Brain microvascular endothelial cell (primary cell): ENCODE results near the gene QRICH2.

Source experiments
- DNase-seq: peaks from one replicate; pipeline ENCODE4 v3.0.0-alpha.2; 2020
- H3K27ac ChIP-seq: fragments of 250-450 bp; sonication (Bioruptor Pico); 2 replicates; pipeline ENCODE4 v1.5.1; 2020; ENCODE audit warnings: mild to moderate bottlenecking, moderate library complexity
- H3K27me3 ChIP-seq: fragments of 250-450 bp; sonication (Bioruptor Pico); replicated peaks from 2 replicates; pipeline ENCODE4 v1.5.1; 2020; ENCODE audit warnings: mild to moderate bottlenecking
- H3K36me3 ChIP-seq: fragments of 250-450 bp; sonication (Bioruptor Pico); replicated peaks from 2 replicates; pipeline ENCODE4 v1.5.1; 2020; ENCODE audit warnings: mild to moderate bottlenecking
- H3K4me3 ChIP-seq: 2 replicates; pipeline ENCODE4 v1.5.1; 2011; ENCODE audit warnings: low read depth, mild to moderate bottlenecking, control low read depth, low read length, moderate library complexity
- CTCF ChIP-seq: IDR thresholded peaks from 2 replicates; pipeline ENCODE4 v1.5.1; 2011; ENCODE audit warnings: low read depth, mild to moderate bottlenecking, moderate library complexity, low read length, control low read depth, inconsistent platforms; ENCODE audit errors: missing control alignments
- in situ Hi-C: cut with HindIII; loops from 2 replicates; pipeline ENCODE4 v1.10.0; 2017; ENCODE audit warnings: low sequenced_read_pairs, low pct_ligation_motif_present

Gene QRICH2

GRCh38 chr17:76264755-76265623, 43.1 kb downstream of the QRICH2 start, which contains the start of gene UBALD2:
TSS of gene UBALD2 (plus strand) at chr17:76265348. CDS start at chr17:76265506, 158 bp downstream.
- Histone ChIP-seq H3K4me3 (peak within 1 kb of the TSS; percentile 81), H3K27ac (peak within 1 kb of the TSS; percentile 89), H3K36me3 (peaks cover 2% of the 10 kb centered on the region), H3K27me3 (no peaks in the 10 kb centered on the region)
- peak; percentile 100 for DNase-seq
- in situ Hi-C loops = loop anchor here (25.0 kb wide), 1 partner anchor 103 kb away; no protein-coding TSS in a partner anchor
- TF ChIP-seq CTCF = no peak

- Histone ChIP-seq H3K27me3 (no peaks in the 10 kb centered on the region), H3K36me3 (peaks cover 2% of the 10 kb centered on the region), H3K27ac (peak overlapping the region; percentile 83), H3K4me3 (no peak overlapping the region)
- DNase-seq = no peak
- TF ChIP-seq CTCF = no peak
- in situ Hi-C loops = loop anchor here (25.0 kb wide), 1 partner anchor 102 kb away; no protein-coding TSS in a partner anchor
Observed at GRCh38 chr17:76264425-76264754, 43.7 kb downstream of the QRICH2 start.

- no peak for TF ChIP-seq CTCF
- H3K36me3 ChIP-seq = peaks cover 2% of the 10 kb centered on the region
- peak overlapping the region; percentile 83 for H3K27ac ChIP-seq
- in situ Hi-C loops = loop anchor here (25.0 kb wide), 1 partner anchor 102 kb away; no protein-coding TSS in a partner anchor
- H3K4me3 ChIP-seq = no peak overlapping the region
- H3K27me3 ChIP-seq = no peaks in the 10 kb centered on the region
- no peak for DNase-seq
Observed at GRCh38 chr17:76263896-76264295, 44.2 kb downstream of the QRICH2 start.

- H3K36me3 ChIP-seq = peaks cover under 1% of the 10 kb centered on the region
- no peak overlapping the region for H3K27ac ChIP-seq
- TF ChIP-seq CTCF = no peak
- H3K27me3 ChIP-seq = no peaks in the 10 kb centered on the region
- DNase-seq = no peak
- H3K4me3 ChIP-seq = no peak overlapping the region
- in situ Hi-C loops = loop anchor here (25.0 kb wide), 1 partner anchor 101 kb away; no protein-coding TSS in a partner anchor
Observed at GRCh38 chr17:76262732-76263344, 45.2 kb downstream of the QRICH2 start.

GRCh38 chr17:76261421-76262215, 46.5 kb downstream of the QRICH2 start:
- Histone ChIP-seq H3K36me3 (no peaks in the 10 kb centered on the region), H3K4me3 (no peak overlapping the region), H3K27me3 (no peaks in the 10 kb centered on the region), H3K27ac (no peak overlapping the region)
- DNase-seq = peak; percentile 49
- no peak for TF ChIP-seq CTCF
- in situ Hi-C loops = loop anchor here (25.0 kb wide), 1 partner anchor 99 kb away; no protein-coding TSS in a partner anchor
